Suprapubic skin (tissue), 4 donors: ENCODE data around the gene LEMD3. TPM values are rescaled to one million over a fixed set of nuclear protein-coding genes. Genes with fewer than 3 reads are reported as not detected.
A peak's percentile ranks its signal among the peaks of the same experiment; 100 is the strongest.

Source experiments
- DNase-seq, 2 donors: peaks; one replicate each; pipeline ENCODE4 v3.0.0-alpha.2; 2019; ENCODE audit warnings: low spot score in 2 of 2
- H3K27ac ChIP-seq: fragments of 200-600 bp; sonication (generic); one replicate; pipeline ENCODE4 v1.5.1; 2019
- H3K27me3 ChIP-seq: fragments of 200-600 bp; sonication (generic); one replicate; pipeline ENCODE4 v1.5.1; 2019
- H3K36me3 ChIP-seq: fragments of 200-600 bp; sonication (generic); one replicate; pipeline ENCODE4 v1.5.1; 2019
- H3K4me1 ChIP-seq: fragments of 200-600 bp; sonication (generic); one replicate; pipeline ENCODE4 v1.5.1; 2019
- H3K4me3 ChIP-seq: fragments of 200-600 bp; sonication (generic); one replicate; pipeline ENCODE4 v1.5.1; 2019; ENCODE audit warnings: mild to moderate bottlenecking
- H3K9me3 ChIP-seq: fragments of 200-600 bp; sonication (generic); one replicate; pipeline ENCODE4 v1.5.1; 2019
- EP300 ChIP-seq: sonication (generic); formaldehyde crosslinking; IDR thresholded peaks from one replicate; pipeline ENCODE4 v1.6.1; 2017; ENCODE audit warnings: antibody characterized with exemption
- POLR2A ChIP-seq, 2 donors: fragments of 450-650 bp; IDR thresholded peaks; one replicate each; pipeline ENCODE4 v1.6.1; 2017; ENCODE audit warnings: antibody characterized with exemption in 2 of 2, mild to moderate bottlenecking in 2 of 2, moderate library complexity in 2 of 2
- POLR2AphosphoS5 ChIP-seq, 3 donors: sonication (generic); formaldehyde crosslinking; IDR thresholded peaks; one replicate each; pipeline ENCODE4 v1.6.1; 2017; ENCODE audit warnings: antibody characterized with exemption in 3 of 3
- WGBS: methylation state at CpG from one replicate; pipeline ENCODE4 v1.1.5; 2018; 5-methylcytosine and 5-hydroxymethylcytosine counted together
- total RNA-seq, 4 donors: library from RNA; depleted of rRNA; stranded (reverse); fragments of >200 nt; gene quantifications; one replicate each; pipeline ENCODE4 v1.1.0, GENCODE V29; 2016
- TF ChIP-seq, protein P1 (sequence below), 2 donors: fragments of 200-600 bp in 1 of 2; fragments of 450-650 bp in 1 of 2; sonication (generic) in 1 of 2; IDR thresholded peaks; one replicate each; pipeline ENCODE4 v1.5.1; 2016 to 2019; ENCODE audit warnings: antibody characterized with exemption in 2 of 2, mild to moderate bottlenecking in 1 of 2, moderate library complexity in 1 of 2

The LEMD3 gene
- total RNA-seq, 4 donors from 2014 or later = 24.8 to 44.6 (median 37.4) TPM

DNA sequence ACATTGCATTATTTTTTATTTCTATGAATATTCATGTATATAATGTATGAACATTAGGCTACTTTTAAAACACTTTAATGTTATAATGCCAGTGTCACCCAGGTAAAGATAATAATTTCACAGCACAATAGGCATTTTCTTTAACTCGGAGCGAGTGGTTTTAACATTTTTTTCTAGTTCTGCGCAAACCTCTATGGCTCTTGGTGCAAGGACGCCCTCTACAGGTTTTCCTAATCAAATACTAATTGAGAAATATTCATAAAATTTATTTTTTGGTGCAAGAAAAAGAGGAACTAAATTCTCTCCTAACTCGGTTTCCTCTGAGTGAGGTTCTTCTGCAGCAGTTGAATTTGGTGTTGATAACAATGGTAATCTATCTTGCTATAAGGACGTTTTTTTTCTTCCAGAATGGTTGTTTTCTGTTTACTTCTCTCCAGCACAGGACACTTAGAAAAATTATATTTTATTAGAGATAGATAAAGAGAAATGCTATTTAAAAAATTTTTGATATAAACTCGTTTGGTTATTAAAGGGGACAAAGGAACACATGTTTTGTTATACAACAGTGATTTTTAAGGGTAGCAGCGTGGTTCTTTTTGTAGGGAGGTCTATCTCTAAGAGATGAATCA is 45.8 kb upstream of the LEMD3 start:
- Histone ChIP-seq H3K4me3 (no peak overlapping the region), H3K27me3 (peaks cover 57% of the 10 kb centered on the region), H3K9me3 (no peaks in the 10 kb centered on the region), H3K36me3 (no peaks in the 10 kb centered on the region), H3K27ac (no peak overlapping the region), H3K4me1 (peaks cover 12% of the 10 kb centered on the region)
- TF ChIP-seq EP300 = no peak
- TF ChIP-seq, protein P1, sequence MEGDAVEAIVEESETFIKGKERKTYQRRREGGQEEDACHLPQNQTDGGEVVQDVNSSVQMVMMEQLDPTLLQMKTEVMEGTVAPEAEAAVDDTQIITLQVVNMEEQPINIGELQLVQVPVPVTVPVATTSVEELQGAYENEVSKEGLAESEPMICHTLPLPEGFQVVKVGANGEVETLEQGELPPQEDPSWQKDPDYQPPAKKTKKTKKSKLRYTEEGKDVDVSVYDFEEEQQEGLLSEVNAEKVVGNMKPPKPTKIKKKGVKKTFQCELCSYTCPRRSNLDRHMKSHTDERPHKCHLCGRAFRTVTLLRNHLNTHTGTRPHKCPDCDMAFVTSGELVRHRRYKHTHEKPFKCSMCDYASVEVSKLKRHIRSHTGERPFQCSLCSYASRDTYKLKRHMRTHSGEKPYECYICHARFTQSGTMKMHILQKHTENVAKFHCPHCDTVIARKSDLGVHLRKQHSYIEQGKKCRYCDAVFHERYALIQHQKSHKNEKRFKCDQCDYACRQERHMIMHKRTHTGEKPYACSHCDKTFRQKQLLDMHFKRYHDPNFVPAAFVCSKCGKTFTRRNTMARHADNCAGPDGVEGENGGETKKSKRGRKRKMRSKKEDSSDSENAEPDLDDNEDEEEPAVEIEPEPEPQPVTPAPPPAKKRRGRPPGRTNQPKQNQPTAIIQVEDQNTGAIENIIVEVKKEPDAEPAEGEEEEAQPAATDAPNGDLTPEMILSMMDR (IDR thresholded peaks at IDR 0.05) = peak; percentile 11 to 45
- DNase-seq = no peak
- WGBS = 11% methylated on average over 8 of the region's 8 CpGs

DNA sequence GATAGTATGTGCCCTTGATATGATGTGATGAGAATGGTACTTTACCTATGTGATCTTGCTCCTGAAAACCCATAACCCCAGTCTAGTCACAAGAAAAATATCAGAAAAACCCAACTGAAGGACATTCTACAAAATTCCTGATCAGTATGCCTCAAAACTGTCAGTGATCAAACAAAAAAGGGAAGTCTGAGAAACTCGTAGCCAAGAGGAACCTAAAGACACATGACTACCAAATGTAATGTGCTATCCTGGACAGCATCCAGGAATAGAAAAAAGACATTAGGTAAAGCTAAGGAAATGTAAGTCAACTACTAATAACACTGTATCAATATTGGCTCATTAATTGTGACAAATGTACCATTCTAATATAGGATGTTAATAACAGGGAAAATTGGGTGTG is 44.1 kb upstream of the LEMD3 start:
- TF ChIP-seq POLR2A (IDR thresholded peaks at IDR 0.05) = no peak
- no peak for TF ChIP-seq POLR2AphosphoS5 (IDR thresholded peaks at IDR 0.05)
- TF ChIP-seq, protein P1 (IDR thresholded peaks at IDR 0.05) = no peak
- TF ChIP-seq EP300 = no peak
- Histone ChIP-seq H3K27me3 (peaks cover 41% of the 10 kb centered on the region), H3K9me3 (no peaks in the 10 kb centered on the region), H3K4me3 (no peak overlapping the region), H3K36me3 (no peaks in the 10 kb centered on the region), H3K27ac (no peak overlapping the region), H3K4me1 (peaks cover 12% of the 10 kb centered on the region)
- DNase-seq = no peak
- 29% methylated on average over 1 of the region's 1 CpG for WGBS

DNA sequence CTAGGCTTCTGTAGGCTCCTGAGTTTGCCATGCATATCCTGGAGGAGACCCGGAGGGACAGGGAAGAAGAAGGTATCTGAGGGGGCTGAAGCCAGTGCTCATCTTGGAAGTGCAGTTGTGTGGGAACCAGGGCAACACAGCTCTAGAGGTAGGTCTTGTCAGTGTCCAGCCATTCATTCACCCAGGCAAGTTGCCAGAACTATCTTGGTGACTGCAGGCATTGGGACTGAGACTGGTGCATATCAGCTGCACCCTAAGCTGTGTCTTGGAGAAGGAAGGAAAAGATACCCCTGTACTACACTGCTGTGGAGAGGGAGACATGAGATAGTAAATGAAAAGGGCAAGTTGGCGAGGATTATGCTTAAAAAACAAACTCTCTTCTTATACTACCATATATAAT is 43.4 kb upstream of the LEMD3 start:
- H3K27ac ChIP-seq = no peak overlapping the region
- 83% methylated on average over 2 of the region's 2 CpGs for WGBS
- peaks cover 8% of the 10 kb centered on the region for H3K4me1 ChIP-seq
- H3K36me3 ChIP-seq = no peaks in the 10 kb centered on the region
- no peak for DNase-seq
- no peaks in the 10 kb centered on the region for H3K9me3 ChIP-seq
- peaks cover 36% of the 10 kb centered on the region for H3K27me3 ChIP-seq
- TF ChIP-seq POLR2AphosphoS5 (IDR thresholded peaks at IDR 0.05) (no peak), POLR2A (IDR thresholded peaks at IDR 0.05) (no peak), EP300 (no peak)
- TF ChIP-seq, protein P1 (IDR thresholded peaks at IDR 0.05) = no peak
- H3K4me3 ChIP-seq = no peak overlapping the region

DNA sequence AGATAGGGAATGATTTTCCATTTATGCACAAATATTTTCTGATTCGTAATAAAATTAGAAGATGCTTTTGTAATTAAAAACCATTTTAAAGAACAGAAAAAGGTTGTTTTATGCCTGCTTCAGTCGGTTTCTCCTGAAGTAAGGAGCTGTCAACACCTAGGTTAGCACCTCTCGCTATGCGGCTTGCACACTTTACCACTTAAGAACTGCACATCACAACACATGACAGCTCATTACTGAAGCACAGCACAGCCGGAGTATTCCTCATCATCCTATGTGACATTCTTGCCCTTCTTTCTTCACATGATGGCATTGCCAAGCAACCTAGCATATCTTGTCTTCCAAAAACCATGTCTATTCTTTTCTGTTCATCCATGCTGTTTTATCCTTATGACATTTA is 42.9 kb upstream of the LEMD3 start:
- H3K4me3 ChIP-seq = no peak overlapping the region
- TF ChIP-seq POLR2AphosphoS5 (IDR thresholded peaks at IDR 0.05) (no peak), EP300 (no peak), POLR2A (IDR thresholded peaks at IDR 0.05) (no peak)
- TF ChIP-seq, protein P1 (IDR thresholded peaks at IDR 0.05) = no peak
- H3K27ac ChIP-seq = no peak overlapping the region
- no peaks in the 10 kb centered on the region for H3K36me3 ChIP-seq
- no peaks in the 10 kb centered on the region for H3K9me3 ChIP-seq
- no peak for DNase-seq
- peaks cover 36% of the 10 kb centered on the region for H3K27me3 ChIP-seq
- 71% methylated on average over 5 of the region's 5 CpGs for WGBS
- H3K4me1 ChIP-seq = peaks cover 3% of the 10 kb centered on the region

DNA sequence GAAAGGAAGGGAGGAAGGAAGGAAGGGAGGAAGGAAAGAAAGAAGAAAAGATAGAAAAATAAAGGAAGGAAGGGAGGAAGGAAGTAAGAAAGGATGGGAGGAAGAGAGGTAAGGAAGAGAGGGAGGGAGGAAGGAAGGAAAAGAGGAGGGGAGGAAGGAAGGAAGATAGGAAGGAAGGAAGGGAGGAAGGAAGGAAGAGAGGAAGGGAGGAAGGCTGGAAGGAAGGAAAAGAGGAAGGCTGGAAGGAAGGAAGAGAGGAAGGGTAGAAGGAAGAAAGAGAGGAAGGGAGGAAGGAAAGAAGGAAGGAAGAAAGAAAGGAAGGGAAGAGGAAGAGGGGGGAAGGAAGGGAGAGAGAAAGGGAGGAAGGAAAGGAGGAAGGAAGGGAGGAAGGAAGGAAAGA is 35.5 kb upstream of the LEMD3 start:
- Histone ChIP-seq H3K4me3 (no peak overlapping the region), H3K4me1 (no peaks in the 10 kb centered on the region), H3K9me3 (no peaks in the 10 kb centered on the region), H3K27me3 (peaks cover 13% of the 10 kb centered on the region), H3K27ac (no peak overlapping the region), H3K36me3 (no peaks in the 10 kb centered on the region)
- TF ChIP-seq POLR2A (IDR thresholded peaks at IDR 0.05) = no peak
- TF ChIP-seq EP300 = no peak
- TF ChIP-seq, protein P1 (IDR thresholded peaks at IDR 0.05) = no peak
- no peak for TF ChIP-seq POLR2AphosphoS5 (IDR thresholded peaks at IDR 0.05)
- no peak for DNase-seq
